ENCODE measurements around the gene ALG1. TPM values are rescaled to one million over a fixed set of nuclear protein-coding genes. Genes with fewer than 3 reads are reported as not detected.

The ALG1 gene
- total and polyA plus RNA-seq, 2 donors from 2014 or later = 23.4 to 26.4 TPM

DNA sequence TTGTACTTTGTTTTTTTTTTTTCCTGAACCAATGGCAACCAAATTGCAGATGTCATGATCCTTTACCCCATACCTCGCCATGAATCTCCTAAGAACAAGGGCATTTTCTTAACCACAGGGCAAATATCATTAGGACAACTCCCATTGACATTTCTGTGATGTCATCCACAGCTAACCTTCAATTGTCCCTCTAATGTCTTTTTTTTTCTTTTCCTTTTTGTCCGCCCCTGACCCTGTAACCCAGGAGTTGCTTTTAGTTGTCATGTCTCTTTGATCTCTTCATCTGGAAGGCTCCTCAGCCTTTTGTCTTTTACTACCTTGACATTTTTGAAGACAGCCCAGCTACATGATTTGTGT lies 37.5 kb upstream of the ALG1 start:
- TF ChIP-seq, protein P1, sequence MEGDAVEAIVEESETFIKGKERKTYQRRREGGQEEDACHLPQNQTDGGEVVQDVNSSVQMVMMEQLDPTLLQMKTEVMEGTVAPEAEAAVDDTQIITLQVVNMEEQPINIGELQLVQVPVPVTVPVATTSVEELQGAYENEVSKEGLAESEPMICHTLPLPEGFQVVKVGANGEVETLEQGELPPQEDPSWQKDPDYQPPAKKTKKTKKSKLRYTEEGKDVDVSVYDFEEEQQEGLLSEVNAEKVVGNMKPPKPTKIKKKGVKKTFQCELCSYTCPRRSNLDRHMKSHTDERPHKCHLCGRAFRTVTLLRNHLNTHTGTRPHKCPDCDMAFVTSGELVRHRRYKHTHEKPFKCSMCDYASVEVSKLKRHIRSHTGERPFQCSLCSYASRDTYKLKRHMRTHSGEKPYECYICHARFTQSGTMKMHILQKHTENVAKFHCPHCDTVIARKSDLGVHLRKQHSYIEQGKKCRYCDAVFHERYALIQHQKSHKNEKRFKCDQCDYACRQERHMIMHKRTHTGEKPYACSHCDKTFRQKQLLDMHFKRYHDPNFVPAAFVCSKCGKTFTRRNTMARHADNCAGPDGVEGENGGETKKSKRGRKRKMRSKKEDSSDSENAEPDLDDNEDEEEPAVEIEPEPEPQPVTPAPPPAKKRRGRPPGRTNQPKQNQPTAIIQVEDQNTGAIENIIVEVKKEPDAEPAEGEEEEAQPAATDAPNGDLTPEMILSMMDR (IDR thresholded peaks at IDR 0.05; ENCODE audit: borderline replicate concordance, extremely low read depth, insufficient read depth) = no peak
- intact Hi-C loops (cut with DNase I) = no loop called here

DNA sequence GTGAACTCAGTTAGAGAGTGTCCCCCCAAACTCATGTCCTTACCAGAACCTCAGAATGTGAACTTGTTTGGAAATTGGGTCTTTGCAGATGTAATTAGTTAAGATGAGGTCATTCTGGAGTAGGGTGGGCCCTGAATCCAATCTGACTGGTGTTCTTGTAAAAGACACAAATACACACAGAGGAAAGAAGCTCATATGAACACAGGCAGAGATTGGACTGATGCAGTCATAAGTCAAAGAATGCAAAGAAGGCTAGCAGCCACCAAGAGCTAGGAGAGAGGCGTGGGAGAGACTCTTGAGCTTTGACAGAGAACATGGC lies 35.8 kb upstream of the ALG1 start:
- H3K4me3 ChIP-seq (ENCODE audit: low read length in 3 of 3) = no peak overlapping the region
- peaks cover 0 to 13% (median 9%) of the 10 kb centered on the region in 3 donors for H3K4me1 ChIP-seq (ENCODE audit: control insufficient read depth in 2 of 3, insufficient read depth in 2 of 3, low read depth in 1 of 3, low read length in 3 of 3)
- H3K27me3 ChIP-seq (ENCODE audit: control insufficient read depth, insufficient read depth, low read length) = no peaks in the 10 kb centered on the region
- H3K9me3 ChIP-seq (ENCODE audit: control insufficient read depth in 2 of 3, insufficient read depth in 1 of 3, low read length in 3 of 3) = no peaks in the 10 kb centered on the region
- TF ChIP-seq, protein P1 (IDR thresholded peaks at IDR 0.05; ENCODE audit: borderline replicate concordance, extremely low read depth, insufficient read depth) = no peak
- H3K9ac ChIP-seq (ENCODE audit: low read length in 3 of 3) = no peak overlapping the region
- H3K27ac ChIP-seq (ENCODE audit: low read depth in 2 of 2, low read length in 2 of 2) = no peak overlapping the region
- FAIRE-seq (no peak), DNase-seq (no peak)
- intact Hi-C loops (cut with DNase I) = no loop called here
- no peaks in the 10 kb centered on the region for H3K36me3 ChIP-seq (ENCODE audit: control insufficient read depth in 2 of 3, insufficient read depth in 3 of 3, low read length in 3 of 3)

More for the DNA sequence above, 37.5 kb upstream of the ALG1 start:
- FAIRE-seq = no peak
- H3K4me1 ChIP-seq (ENCODE audit: control insufficient read depth in 2 of 3, insufficient read depth in 2 of 3, low read depth in 1 of 3, low read length in 3 of 3) = peaks cover 0 to 13% (median 9%) of the 10 kb centered on the region in 3 donors
- no peaks in the 10 kb centered on the region for H3K9me3 ChIP-seq (ENCODE audit: control insufficient read depth in 2 of 3, insufficient read depth in 1 of 3, low read length in 3 of 3)
- H3K9ac ChIP-seq (ENCODE audit: low read length in 3 of 3) = peak overlapping the region; percentile 74 to 92 (median 81)
- no peaks in the 10 kb centered on the region for H3K27me3 ChIP-seq (ENCODE audit: control insufficient read depth, insufficient read depth, low read length)
- no peaks in the 10 kb centered on the region for H3K36me3 ChIP-seq (ENCODE audit: control insufficient read depth in 2 of 3, insufficient read depth in 3 of 3, low read length in 3 of 3)
- peak overlapping the region; percentile 49 to 85 for H3K27ac ChIP-seq (ENCODE audit: low read depth in 2 of 2, low read length in 2 of 2)
- peak overlapping the region; percentile 79 to 95 (median 84) for H3K4me3 ChIP-seq (ENCODE audit: low read length in 3 of 3)
- DNase-seq = peak in 1 of 5 donors; percentile 10

GRCh38 chr16:5036228-5037156 lies 35.2 kb upstream of the ALG1 start:
- Histone ChIP-seq H3K4me1 (ENCODE audit: control insufficient read depth in 2 of 3, insufficient read depth in 2 of 3, low read depth in 1 of 3, low read length in 3 of 3) (peaks cover 0 to 13% (median 9%) of the 10 kb centered on the region in 3 donors), H3K9ac (ENCODE audit: low read length in 3 of 3) (no peak overlapping the region), H3K27ac (ENCODE audit: low read depth in 2 of 2, low read length in 2 of 2) (no peak overlapping the region), H3K9me3 (ENCODE audit: control insufficient read depth in 2 of 3, insufficient read depth in 1 of 3, low read length in 3 of 3) (no peaks in the 10 kb centered on the region), H3K27me3 (ENCODE audit: control insufficient read depth, insufficient read depth, low read length) (no peaks in the 10 kb centered on the region), H3K36me3 (ENCODE audit: control insufficient read depth in 2 of 3, insufficient read depth in 3 of 3, low read length in 3 of 3) (no peaks in the 10 kb centered on the region), H3K4me3 (ENCODE audit: low read length in 3 of 3) (no peak overlapping the region)
- TF ChIP-seq, protein P1 (IDR thresholded peaks at IDR 0.05; ENCODE audit: borderline replicate concordance, extremely low read depth, insufficient read depth) = no peak
- DNase-seq (peak in 2 of 5 donors; percentile 29), FAIRE-seq (no peak)
- intact Hi-C loops (cut with DNase I) = no loop called here

All from kidney (tissue), 14 donors.